ENCODE measurements around the gene METTL1. TPM values are rescaled to one million over a fixed set of nuclear protein-coding genes. Genes with fewer than 3 reads are reported as not detected.

METTL1 gene
- total and polyA plus RNA-seq, 9 of the 15 experiments (the other 6 are each of a cell fraction or from before 2014, with no cell fraction given): 12.6 to 65.9 (median 39.2) TPM

DNA sequence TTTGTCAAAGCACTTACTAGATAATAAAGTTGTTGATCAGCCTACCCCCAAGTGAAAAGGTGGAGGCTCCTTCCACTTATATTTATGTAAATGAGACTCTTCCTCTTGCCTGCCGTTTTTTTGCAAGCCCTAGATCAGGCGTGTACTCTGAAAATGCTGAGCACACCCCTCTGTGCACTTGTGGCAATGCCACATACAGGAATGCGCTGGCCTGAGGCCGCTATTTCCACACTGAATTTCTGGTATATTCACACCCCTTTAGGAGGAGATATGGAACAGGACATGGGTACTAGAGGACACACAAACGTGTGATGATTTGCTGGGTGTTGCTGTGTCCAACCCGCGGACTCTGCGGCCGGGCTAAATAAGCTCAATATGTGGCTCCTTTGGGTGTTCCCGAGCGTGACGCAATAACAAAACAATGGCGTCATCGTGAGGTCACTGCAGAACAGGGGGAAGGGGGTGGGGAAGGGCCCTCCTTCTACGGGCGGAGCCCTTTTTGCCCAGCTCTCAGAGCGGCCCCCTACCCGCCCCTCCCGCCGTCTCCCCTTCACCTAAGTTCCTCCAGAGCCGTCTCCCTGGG is 27.6 kb downstream of the METTL1 start (continued):
- TF ChIP-seq ZBTB40 (IDR thresholded peaks at IDR 0.05): no peak
- TF ChIP-seq ZBTB40 (CRISPR knock-in tag; IDR thresholded peaks at IDR 0.05): no peak
- TF ChIP-seq, protein P1, sequence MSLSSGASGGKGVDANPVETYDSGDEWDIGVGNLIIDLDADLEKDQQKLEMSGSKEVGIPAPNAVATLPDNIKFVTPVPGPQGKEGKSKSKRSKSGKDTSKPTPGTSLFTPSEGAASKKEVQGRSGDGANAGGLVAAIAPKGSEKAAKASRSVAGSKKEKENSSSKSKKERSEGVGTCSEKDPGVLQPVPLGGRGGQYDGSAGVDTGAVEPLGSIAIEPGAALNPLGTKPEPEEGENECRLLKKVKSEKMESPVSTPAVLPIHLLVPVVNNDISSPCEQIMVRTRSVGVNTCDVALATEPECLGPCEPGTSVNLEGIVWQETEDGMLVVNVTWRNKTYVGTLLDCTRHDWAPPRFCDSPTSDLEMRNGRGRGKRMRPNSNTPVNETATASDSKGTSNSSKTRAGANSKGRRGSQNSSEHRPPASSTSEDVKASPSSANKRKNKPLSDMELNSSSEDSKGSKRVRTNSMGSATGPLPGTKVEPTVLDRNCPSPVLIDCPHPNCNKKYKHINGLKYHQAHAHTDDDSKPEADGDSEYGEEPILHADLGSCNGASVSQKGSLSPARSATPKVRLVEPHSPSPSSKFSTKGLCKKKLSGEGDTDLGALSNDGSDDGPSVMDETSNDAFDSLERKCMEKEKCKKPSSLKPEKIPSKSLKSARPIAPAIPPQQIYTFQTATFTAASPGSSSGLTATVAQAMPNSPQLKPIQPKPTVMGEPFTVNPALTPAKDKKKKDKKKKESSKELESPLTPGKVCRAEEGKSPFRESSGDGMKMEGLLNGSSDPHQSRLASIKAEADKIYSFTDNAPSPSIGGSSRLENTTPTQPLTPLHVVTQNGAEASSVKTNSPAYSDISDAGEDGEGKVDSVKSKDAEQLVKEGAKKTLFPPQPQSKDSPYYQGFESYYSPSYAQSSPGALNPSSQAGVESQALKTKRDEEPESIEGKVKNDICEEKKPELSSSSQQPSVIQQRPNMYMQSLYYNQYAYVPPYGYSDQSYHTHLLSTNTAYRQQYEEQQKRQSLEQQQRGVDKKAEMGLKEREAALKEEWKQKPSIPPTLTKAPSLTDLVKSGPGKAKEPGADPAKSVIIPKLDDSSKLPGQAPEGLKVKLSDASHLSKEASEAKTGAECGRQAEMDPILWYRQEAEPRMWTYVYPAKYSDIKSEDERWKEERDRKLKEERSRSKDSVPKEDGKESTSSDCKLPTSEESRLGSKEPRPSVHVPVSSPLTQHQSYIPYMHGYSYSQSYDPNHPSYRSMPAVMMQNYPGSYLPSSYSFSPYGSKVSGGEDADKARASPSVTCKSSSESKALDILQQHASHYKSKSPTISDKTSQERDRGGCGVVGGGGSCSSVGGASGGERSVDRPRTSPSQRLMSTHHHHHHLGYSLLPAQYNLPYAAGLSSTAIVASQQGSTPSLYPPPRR (CRISPR knock-in tag; IDR thresholded peaks at IDR 0.05; ENCODE audit: borderline replicate concordance): peak; percentile 75; the same call in 1 of the 2 replicates
- TF ChIP-seq RCOR1 (IDR thresholded peaks at IDR 0.05; ENCODE audit: borderline replicate concordance in 1 of 2, low read depth in 2 of 2, low read length in 2 of 2): peak in 1 of 2 experiments; percentile 82; a peak in 2 of 4 replicates
- no peak for TF ChIP-seq ZNF146 (CRISPR knock-in tag; IDR thresholded peaks at IDR 0.05; ENCODE audit: unreplicated experiment)
- TF ChIP-seq CBFA2T3 (IDR thresholded peaks at IDR 0.05): no peak
- no peak for TF ChIP-seq ZNF75A (CRISPR knock-in tag; IDR thresholded peaks at IDR 0.05)
- TF ChIP-seq, protein P2, sequence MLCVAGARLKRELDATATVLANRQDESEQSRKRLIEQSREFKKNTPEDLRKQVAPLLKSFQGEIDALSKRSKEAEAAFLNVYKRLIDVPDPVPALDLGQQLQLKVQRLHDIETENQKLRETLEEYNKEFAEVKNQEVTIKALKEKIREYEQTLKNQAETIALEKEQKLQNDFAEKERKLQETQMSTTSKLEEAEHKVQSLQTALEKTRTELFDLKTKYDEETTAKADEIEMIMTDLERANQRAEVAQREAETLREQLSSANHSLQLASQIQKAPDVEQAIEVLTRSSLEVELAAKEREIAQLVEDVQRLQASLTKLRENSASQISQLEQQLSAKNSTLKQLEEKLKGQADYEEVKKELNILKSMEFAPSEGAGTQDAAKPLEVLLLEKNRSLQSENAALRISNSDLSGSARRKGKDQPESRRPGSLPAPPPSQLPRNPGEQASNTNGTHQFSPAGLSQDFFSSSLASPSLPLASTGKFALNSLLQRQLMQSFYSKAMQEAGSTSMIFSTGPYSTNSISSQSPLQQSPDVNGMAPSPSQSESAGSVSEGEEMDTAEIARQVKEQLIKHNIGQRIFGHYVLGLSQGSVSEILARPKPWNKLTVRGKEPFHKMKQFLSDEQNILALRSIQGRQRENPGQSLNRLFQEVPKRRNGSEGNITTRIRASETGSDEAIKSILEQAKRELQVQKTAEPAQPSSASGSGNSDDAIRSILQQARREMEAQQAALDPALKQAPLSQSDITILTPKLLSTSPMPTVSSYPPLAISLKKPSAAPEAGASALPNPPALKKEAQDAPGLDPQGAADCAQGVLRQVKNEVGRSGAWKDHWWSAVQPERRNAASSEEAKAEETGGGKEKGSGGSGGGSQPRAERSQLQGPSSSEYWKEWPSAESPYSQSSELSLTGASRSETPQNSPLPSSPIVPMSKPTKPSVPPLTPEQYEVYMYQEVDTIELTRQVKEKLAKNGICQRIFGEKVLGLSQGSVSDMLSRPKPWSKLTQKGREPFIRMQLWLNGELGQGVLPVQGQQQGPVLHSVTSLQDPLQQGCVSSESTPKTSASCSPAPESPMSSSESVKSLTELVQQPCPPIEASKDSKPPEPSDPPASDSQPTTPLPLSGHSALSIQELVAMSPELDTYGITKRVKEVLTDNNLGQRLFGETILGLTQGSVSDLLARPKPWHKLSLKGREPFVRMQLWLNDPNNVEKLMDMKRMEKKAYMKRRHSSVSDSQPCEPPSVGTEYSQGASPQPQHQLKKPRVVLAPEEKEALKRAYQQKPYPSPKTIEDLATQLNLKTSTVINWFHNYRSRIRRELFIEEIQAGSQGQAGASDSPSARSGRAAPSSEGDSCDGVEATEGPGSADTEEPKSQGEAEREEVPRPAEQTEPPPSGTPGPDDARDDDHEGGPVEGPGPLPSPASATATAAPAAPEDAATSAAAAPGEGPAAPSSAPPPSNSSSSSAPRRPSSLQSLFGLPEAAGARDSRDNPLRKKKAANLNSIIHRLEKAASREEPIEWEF (CRISPR knock-in tag; IDR thresholded peaks at IDR 0.05): no peak

All from K562 (cell line).